Glutamatergic neuron (in vitro differentiated cells): Measurements from ENCODE around the gene UBE2Q1. TPM values are rescaled to one million over a fixed set of nuclear protein-coding genes. Genes with fewer than 3 reads are reported as not detected.

Experiments used
- DNase-seq: peaks from one replicate; pipeline ENCODE4 v3.0.0; 2022
- H3K27ac Mint-ChIP-seq: one replicate; pipeline ENCODE4 v1.8.0; 2020; ENCODE audit warnings: mild to moderate bottlenecking, mixed read lengths, inconsistent platforms; ENCODE audit not compliant: unreplicated experiment
- H3K27me3 Mint-ChIP-seq: one replicate; pipeline ENCODE4 v1.8.0; 2020; ENCODE audit warnings: mild to moderate bottlenecking, moderate library complexity, mixed read lengths, inconsistent platforms; ENCODE audit not compliant: unreplicated experiment
- H3K36me3 Mint-ChIP-seq: one replicate; pipeline ENCODE4 v1.8.0; 2020; ENCODE audit warnings: mild to moderate bottlenecking, mixed read lengths, inconsistent platforms; ENCODE audit not compliant: unreplicated experiment
- H3K4me1 Mint-ChIP-seq: one replicate; pipeline ENCODE4 v1.8.0; 2020; ENCODE audit warnings: mild to moderate bottlenecking, low read depth, mixed read lengths, inconsistent platforms; ENCODE audit not compliant: unreplicated experiment
- H3K4me3 Mint-ChIP-seq: one replicate; pipeline ENCODE4 v1.8.0; 2020; ENCODE audit warnings: mild to moderate bottlenecking, mixed read lengths, inconsistent platforms; ENCODE audit not compliant: unreplicated experiment
- H3K9me3 Mint-ChIP-seq: one replicate; pipeline ENCODE4 v1.8.0; 2020; ENCODE audit warnings: mild to moderate bottlenecking, moderate library complexity, mixed read lengths, inconsistent platforms; ENCODE audit not compliant: unreplicated experiment
- CTCF ChIP-seq: fragments of 200-600 bp; sonication (generic); IDR thresholded peaks from one replicate; pipeline ENCODE4 v1.5.0; 2021; ENCODE audit not compliant: partially characterized antibody, unreplicated experiment
- long read RNA-seq: library from polyadenylated mRNA; unstranded; transcript quantifications from one replicate; pipeline ENCODE4 v2.0.0, GENCODE V29; 2020; ENCODE audit not compliant: unreplicated experiment
- total RNA-seq: library from RNA; stranded (reverse); fragmentation: NEBNext Ultra II Directional; extraction: Animal tissue kit (Norgen Biotek cat#: 25700); gene quantifications from one replicate; pipeline ENCODE4 v1.2.1, GENCODE V29; 2021; ENCODE audit not compliant: unreplicated experiment

UBE2Q1 gene
- 80.5 TPM for total RNA-seq
- long read RNA-seq, partial matches to known transcripts = 1 of 3 reads
- long read RNA-seq, other reads (novel, unspliced or antisense) = 1 of 3 reads

DNA sequence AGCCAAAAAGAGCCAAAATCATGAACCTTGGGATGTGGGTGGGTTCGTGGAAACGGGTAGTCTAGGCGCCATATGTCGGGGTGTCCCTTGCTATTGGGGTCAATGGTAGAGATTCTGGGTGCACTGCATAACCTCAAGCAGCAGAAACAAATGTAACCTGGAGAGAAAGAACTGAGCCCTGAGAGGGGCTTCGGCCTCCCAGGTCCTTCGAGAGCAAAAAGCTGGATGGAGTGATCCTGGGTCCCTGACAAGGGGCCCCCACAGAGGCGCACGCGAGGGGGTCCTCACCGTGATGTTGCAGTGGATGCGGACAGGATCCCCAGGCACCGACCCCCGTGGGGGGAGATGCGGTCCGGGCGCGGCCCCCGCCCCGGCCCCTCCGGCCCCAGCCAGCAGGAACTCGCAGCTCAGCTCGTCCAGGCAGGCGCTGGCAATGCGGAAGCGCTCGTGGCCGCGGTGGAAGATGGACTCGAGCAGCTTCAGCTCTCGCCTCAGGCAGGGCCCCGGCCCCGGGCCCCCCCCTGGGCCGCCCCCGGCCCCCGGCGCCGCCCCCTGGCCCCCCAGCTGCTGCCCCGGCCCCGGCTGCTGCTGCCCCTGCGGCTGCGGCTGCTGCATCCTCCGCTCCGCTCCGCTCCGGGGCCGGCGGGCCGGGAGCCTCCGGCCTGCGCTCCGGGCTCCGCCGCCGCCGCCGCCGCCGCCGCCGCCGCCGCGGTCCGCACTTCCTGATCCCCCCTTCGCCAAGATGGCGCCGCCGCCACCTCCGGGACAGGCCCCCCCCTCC, at the start of gene UBE2Q1:
Gene UBE2Q1, minus strand, starts transcription at position 724 of the 781 bp plus-strand sequence. Its CDS starts 109 bp downstream, at position 615.
- peak; percentile 60 for DNase-seq
- H3K9me3 Mint-ChIP-seq = peaks cover 11% of the 10 kb centered on the region

DNA sequence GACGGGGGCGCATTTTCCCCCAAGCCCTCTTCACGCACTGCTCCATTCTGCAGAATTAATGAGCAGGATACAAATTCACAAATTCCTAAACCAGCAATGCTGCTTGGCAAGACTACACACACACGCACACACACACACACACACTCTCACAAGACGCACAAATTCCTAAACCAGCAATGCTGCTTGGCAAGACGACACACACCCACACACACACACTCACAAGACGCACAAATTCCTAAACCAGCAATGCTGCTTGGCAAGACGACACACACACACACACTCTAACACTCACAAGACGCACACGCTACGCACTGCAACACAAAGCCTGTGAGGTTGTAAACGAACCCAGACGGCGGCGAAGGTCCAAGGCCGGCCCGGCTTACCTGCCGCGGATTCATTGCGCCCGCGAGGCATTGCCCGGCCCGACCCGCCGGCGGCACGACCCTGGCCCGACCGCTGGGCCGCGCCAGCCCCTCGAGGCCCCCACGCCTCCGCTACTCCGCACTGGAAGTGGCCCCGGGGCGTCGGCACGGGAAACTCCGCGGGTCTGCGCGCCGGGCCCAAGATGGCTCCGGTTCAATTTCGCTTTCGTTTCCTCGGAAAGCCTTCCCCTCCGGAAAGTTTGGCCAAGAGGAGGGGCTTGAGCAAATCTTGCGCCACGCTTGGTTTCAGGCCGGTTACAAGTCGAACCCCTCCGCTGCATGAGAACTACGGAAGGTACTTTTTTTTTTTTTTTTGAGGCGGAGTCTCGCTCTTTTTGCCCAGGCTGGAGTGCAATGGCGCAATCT, 49.3 kb upstream of the UBE2Q1 start, which contains the start of gene ADAR:
Gene ADAR, minus strand, starts transcription at position 578 of the 788 bp plus-strand sequence. Its CDS starts 180 bp downstream, at position 398.
- Mint-ChIP-seq H3K36me3 (no peaks in the 10 kb centered on the region), H3K4me3 (peak within 1 kb of the TSS; percentile 94), H3K4me1 (peaks cover 28% of the 10 kb centered on the region), H3K27me3 (peaks cover 4% of the 10 kb centered on the region), H3K9me3 (peaks cover 6% of the 10 kb centered on the region), H3K27ac (peak within 1 kb of the TSS; percentile 94)
- peak; percentile 50 for DNase-seq
- no peak for TF ChIP-seq CTCF

More for the DNA sequence above, at the start of gene UBE2Q1:
- H3K4me3 Mint-ChIP-seq = peak within 1 kb of the TSS; percentile 94
- H3K27me3 Mint-ChIP-seq = peaks cover 13% of the 10 kb centered on the region
- H3K27ac Mint-ChIP-seq = peak within 1 kb of the TSS; percentile 96
- H3K4me1 Mint-ChIP-seq = peaks cover 15% of the 10 kb centered on the region
- no peaks in the 10 kb centered on the region for H3K36me3 Mint-ChIP-seq
- no peak for TF ChIP-seq CTCF

GRCh38 chr1:154607106-154607608, 48.7 kb upstream of the UBE2Q1 start:
- no peak for TF ChIP-seq CTCF
- peak overlapping the region; percentile 94 for H3K4me3 Mint-ChIP-seq

GRCh38 chr1:154605534-154605933, 47.1 kb upstream of the UBE2Q1 start:
- Mint-ChIP-seq H3K4me3 (no peak overlapping the region), H3K4me1 (peaks cover 24% of the 10 kb centered on the region), H3K27ac (no peak overlapping the region), H3K36me3 (peaks cover 7% of the 10 kb centered on the region), H3K9me3 (peaks cover 8% of the 10 kb centered on the region), H3K27me3 (peaks cover 7% of the 10 kb centered on the region)
- no peak for TF ChIP-seq CTCF
- no peak for DNase-seq

More at GRCh38 chr1:154607106-154607608, 48.7 kb upstream of the UBE2Q1 start:
- Mint-ChIP-seq H3K36me3 (no peaks in the 10 kb centered on the region), H3K27me3 (peaks cover 4% of the 10 kb centered on the region), H3K9me3 (peaks cover 6% of the 10 kb centered on the region), H3K4me1 (peaks cover 30% of the 10 kb centered on the region), H3K27ac (peak overlapping the region; percentile 94)
- DNase-seq = no peak
